ENCODE data around the gene INSYN2B. TPM values are rescaled to one million over a fixed set of nuclear protein-coding genes. Genes with fewer than 3 reads are reported as not detected.

The INSYN2B gene
- total RNA-seq, 4 donors from 2014 or later: not detected

DNA sequence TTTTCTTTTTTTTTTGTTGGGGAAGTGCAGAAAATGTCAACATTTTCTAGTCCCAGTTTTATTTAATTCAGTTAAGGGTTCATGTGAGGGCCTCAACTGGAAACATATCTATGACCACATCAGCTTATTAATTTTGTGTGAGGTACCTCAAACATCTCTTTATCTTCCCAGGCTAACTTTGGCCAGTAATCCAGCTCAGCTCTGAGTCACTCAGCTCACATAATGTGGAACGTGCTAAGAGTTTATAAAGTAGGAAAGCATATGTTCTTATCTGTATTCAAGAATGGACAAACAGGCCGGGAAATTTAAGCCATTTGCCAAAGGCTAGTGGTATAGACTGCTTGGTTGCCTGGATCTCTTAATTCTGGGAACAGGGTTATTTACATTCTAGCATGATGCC is 118.4 kb downstream of the INSYN2B start:
- Histone ChIP-seq H3K4me1 (peaks cover 0 to 9% of the 10 kb centered on the region in 2 donors), H3K27ac (no peak overlapping the region), H3K27me3 (no peaks in the 10 kb centered on the region), H3K36me3 (no peaks in the 10 kb centered on the region), H3K4me3 (replicated peaks in 1 of 3) (no peak overlapping the region), H3K9me3 (no peaks in the 10 kb centered on the region)
- intact Hi-C loops (cut with DNase I): no loop called here
- no peak for DNase-seq
- WGBS, 2 donors: 88 to 92% methylated on average over 2 of the region's 2 CpGs
- TF ChIP-seq, protein P1, sequence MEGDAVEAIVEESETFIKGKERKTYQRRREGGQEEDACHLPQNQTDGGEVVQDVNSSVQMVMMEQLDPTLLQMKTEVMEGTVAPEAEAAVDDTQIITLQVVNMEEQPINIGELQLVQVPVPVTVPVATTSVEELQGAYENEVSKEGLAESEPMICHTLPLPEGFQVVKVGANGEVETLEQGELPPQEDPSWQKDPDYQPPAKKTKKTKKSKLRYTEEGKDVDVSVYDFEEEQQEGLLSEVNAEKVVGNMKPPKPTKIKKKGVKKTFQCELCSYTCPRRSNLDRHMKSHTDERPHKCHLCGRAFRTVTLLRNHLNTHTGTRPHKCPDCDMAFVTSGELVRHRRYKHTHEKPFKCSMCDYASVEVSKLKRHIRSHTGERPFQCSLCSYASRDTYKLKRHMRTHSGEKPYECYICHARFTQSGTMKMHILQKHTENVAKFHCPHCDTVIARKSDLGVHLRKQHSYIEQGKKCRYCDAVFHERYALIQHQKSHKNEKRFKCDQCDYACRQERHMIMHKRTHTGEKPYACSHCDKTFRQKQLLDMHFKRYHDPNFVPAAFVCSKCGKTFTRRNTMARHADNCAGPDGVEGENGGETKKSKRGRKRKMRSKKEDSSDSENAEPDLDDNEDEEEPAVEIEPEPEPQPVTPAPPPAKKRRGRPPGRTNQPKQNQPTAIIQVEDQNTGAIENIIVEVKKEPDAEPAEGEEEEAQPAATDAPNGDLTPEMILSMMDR (IDR thresholded peaks at IDR 0.05): no peak
- no peak for TF ChIP-seq POLR2A (IDR thresholded peaks at IDR 0.05)

DNA sequence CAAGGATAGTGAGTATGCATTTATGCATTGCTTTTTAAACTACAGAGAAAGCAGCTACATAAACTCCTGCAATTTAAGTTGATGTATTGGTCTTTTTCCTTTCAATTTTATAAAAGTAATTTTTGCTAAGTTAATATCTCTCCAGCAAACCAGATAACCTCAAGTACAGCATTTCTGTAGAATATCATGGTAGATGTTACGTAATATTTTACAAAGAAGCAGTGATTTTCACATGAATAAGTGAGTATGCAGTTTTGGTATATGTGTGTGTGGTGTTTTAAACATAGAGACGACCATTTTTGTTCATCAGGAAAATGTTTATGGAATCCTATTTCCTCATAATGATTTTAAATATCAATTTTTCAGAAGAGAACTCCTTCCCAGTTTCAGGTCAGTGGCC is 118.9 kb downstream of the INSYN2B start:
- H3K4me1 ChIP-seq: peaks cover 0 to 9% of the 10 kb centered on the region in 2 donors
- no peak for DNase-seq
- 86 to 92% methylated on average over 2 of the region's 2 CpGs for WGBS, 2 donors
- no peaks in the 10 kb centered on the region for H3K36me3 ChIP-seq
- no peak overlapping the region for H3K4me3 ChIP-seq (replicated peaks in 1 of 3)
- no peak for TF ChIP-seq POLR2A (IDR thresholded peaks at IDR 0.05)
- TF ChIP-seq, protein P1 (IDR thresholded peaks at IDR 0.05): no peak
- intact Hi-C loops (cut with DNase I): no loop called here
- H3K27me3 ChIP-seq: no peaks in the 10 kb centered on the region
- no peak overlapping the region for H3K27ac ChIP-seq
- H3K9me3 ChIP-seq: no peaks in the 10 kb centered on the region

DNA sequence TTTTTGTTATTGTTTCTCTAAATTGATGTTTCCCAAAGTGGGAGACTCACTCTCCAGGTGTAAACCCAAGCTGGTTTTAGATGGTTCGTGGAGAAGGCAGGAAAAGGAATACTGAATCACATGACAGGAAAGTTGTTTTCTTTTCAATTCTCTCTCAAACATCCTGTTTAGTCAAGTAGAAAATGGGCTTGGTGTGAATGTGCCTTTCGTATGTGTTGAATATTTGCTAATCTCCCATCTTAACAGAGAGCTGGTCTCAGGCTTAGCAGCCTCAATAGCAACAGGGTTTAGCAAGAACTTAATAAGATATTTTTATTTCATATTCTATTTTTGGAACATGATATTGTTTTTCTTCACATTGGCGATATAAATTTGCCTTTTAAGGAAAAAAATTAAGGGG is 119.7 kb downstream of the INSYN2B start:
- intact Hi-C loops (cut with DNase I): no loop called here
- Histone ChIP-seq H3K27ac (no peak overlapping the region), H3K9me3 (no peaks in the 10 kb centered on the region), H3K36me3 (no peaks in the 10 kb centered on the region), H3K4me1 (peaks cover 0 to 9% of the 10 kb centered on the region in 2 donors), H3K4me3 (replicated peaks in 1 of 3) (no peak overlapping the region), H3K27me3 (no peaks in the 10 kb centered on the region)
- 41 to 44% methylated on average over 3 of the region's 3 CpGs for WGBS, 2 donors
- TF ChIP-seq, protein P1 (IDR thresholded peaks at IDR 0.05): no peak
- no peak for TF ChIP-seq POLR2A (IDR thresholded peaks at IDR 0.05)
- DNase-seq: no peak

DNA sequence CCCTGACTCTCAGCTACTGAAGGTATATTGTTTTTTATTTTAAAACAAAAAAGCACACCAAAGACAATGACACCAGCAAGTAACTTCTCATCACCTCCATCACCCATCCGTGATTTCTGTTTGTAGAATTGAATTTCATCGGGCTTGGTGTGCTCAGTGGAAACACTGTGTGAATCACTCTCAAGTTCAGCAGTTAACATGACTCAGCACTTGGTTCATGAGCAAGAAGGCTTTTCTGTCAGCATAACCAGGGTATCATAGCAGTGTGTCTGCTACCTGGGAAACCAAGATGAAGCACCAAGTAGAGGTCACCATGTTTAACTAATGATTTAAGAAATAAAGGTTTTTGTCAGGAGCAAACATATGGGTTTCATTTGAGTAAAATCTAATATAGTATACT is 123.7 kb downstream of the INSYN2B start:
- intact Hi-C loops (cut with DNase I): no loop called here
- peaks cover 0 to 9% of the 10 kb centered on the region in 2 donors for H3K4me1 ChIP-seq
- TF ChIP-seq POLR2A (IDR thresholded peaks at IDR 0.05): no peak
- TF ChIP-seq, protein P1 (IDR thresholded peaks at IDR 0.05): no peak
- no peak overlapping the region for H3K4me3 ChIP-seq (replicated peaks in 1 of 3)
- 78 to 85% methylated on average over 2 of the region's 2 CpGs for WGBS, 2 donors
- no peaks in the 10 kb centered on the region for H3K9me3 ChIP-seq
- no peak overlapping the region for H3K27ac ChIP-seq
- H3K27me3 ChIP-seq: no peaks in the 10 kb centered on the region
- H3K36me3 ChIP-seq: no peaks in the 10 kb centered on the region
- no peak for DNase-seq

DNA sequence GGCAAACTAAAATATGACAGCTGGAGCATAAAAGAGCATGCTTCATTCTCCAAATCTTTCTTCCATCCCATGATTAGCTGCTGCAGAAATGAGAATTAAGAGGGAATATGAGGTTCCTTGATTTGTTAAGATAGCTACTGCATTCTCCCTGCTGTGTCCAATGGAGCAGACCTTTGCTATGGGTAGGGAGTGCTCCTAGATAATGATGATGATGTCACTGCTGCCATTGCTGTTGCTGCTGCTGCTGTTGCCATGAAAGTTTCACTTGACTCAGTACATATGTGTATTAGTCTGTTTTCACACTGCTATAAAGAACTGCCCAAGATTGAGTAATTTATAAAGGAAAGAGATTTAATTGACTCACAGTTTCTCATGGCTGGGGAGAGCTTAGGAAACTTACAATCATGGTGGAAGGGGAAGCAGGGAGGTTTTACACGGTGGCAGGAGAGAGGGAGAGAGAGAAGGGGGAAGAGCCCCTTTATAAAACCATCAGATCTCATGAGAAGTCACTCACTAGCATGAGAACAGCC is 128.9 kb downstream of the INSYN2B start:
- TF ChIP-seq, protein P1 (IDR thresholded peaks at IDR 0.05): no peak
- no peak for TF ChIP-seq POLR2A (IDR thresholded peaks at IDR 0.05)
- Histone ChIP-seq H3K27ac (no peak overlapping the region), H3K36me3 (no peaks in the 10 kb centered on the region), H3K27me3 (no peaks in the 10 kb centered on the region), H3K9me3 (no peaks in the 10 kb centered on the region), H3K4me1 (no peaks in the 10 kb centered on the region), H3K4me3 (replicated peaks in 1 of 3) (no peak overlapping the region)
- intact Hi-C loops (cut with DNase I): no loop called here
- no peak for DNase-seq
- 91 to 94% methylated on average over 1 of the region's 1 CpG for WGBS, 2 donors

All from thyroid gland (tissue), 4 donors.